ENCODE measurements around the gene RYR1.

DNA sequence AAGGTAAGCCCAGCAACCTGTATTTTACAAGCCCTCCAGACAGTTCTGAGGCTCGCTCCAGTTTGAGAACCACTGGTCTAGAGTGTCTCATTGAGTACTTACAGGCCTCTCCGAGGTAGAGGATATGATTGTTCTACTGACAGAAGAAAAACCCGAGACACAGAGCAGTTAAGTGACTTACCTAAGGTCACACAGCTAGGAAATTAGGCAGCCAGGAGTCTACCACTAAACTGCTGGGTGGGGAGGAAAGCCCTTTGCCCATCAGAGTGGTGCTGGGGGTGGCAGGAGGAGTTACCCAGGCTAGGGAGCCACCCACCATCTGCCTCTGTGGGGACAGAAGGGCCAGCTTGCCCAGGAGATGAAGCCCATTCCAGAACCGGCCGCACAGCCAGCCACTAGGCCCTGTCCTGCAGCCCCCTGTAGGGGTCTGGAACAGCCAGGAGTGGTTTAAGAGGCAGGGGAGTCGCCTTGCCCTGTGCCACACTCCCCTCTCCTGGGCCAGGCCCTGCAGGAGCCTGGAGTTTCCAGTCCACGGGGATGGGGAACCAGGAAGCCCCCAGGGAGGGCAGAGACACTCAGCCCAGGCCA, 8.2 kb upstream of the RYR1 start:
- TF ChIP-seq, protein P1, sequence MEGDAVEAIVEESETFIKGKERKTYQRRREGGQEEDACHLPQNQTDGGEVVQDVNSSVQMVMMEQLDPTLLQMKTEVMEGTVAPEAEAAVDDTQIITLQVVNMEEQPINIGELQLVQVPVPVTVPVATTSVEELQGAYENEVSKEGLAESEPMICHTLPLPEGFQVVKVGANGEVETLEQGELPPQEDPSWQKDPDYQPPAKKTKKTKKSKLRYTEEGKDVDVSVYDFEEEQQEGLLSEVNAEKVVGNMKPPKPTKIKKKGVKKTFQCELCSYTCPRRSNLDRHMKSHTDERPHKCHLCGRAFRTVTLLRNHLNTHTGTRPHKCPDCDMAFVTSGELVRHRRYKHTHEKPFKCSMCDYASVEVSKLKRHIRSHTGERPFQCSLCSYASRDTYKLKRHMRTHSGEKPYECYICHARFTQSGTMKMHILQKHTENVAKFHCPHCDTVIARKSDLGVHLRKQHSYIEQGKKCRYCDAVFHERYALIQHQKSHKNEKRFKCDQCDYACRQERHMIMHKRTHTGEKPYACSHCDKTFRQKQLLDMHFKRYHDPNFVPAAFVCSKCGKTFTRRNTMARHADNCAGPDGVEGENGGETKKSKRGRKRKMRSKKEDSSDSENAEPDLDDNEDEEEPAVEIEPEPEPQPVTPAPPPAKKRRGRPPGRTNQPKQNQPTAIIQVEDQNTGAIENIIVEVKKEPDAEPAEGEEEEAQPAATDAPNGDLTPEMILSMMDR (IDR thresholded peaks at IDR 0.05; ENCODE audit: low read depth, low read length): no peak
- no peak for TF ChIP-seq EZH2phosphoT487 (IDR thresholded peaks at IDR 0.05; ENCODE audit: low read depth)

Measured in OCI-LY3 (cell line).